ENCODE results near the gene AWAT2.

DNA sequence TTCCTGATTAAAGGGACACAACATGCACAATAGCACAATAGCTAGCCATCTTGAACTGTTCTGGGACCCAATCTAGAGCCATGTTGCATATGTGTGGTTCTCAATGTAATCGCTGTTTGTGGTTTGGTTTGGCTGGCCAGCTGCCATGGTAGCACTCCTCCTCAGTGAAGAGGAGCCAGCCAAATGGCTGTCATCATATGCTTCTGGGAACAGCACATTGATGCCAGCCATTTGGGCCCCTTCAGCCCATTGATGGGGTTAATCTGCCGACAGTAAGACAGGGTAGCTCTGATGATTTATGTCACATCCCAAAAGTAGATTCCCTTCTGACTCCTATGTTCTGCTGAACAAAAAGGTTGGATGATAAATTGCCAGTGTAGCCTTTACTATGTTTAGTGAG, 48.5 kb downstream of the AWAT2 start:
- TF ChIP-seq CTCF (IDR thresholded peaks at IDR 0.05; ENCODE audit: insufficient read depth, low read length, poor library complexity, severe bottlenecking) (no peak), EZH2phosphoT487 (conservative IDR thresholded peaks at IDR 0.05; ENCODE audit: low read length) (no peak)
